GM12892 (cell line): ENCODE measurements around the gene GLRX3.

Experiments
- POLR2A ChIP-seq: IDR thresholded peaks from 2 replicates; pipeline ENCODE4 v1.6.1; 2011; ENCODE audit warnings: low read depth, low read length, control low read depth
- POLR2AphosphoS5 ChIP-seq: IDR thresholded peaks from 2 replicates; pipeline ENCODE4 v1.6.1; 2011; ENCODE audit warnings: low read depth, low read length, control low read depth

DNA sequence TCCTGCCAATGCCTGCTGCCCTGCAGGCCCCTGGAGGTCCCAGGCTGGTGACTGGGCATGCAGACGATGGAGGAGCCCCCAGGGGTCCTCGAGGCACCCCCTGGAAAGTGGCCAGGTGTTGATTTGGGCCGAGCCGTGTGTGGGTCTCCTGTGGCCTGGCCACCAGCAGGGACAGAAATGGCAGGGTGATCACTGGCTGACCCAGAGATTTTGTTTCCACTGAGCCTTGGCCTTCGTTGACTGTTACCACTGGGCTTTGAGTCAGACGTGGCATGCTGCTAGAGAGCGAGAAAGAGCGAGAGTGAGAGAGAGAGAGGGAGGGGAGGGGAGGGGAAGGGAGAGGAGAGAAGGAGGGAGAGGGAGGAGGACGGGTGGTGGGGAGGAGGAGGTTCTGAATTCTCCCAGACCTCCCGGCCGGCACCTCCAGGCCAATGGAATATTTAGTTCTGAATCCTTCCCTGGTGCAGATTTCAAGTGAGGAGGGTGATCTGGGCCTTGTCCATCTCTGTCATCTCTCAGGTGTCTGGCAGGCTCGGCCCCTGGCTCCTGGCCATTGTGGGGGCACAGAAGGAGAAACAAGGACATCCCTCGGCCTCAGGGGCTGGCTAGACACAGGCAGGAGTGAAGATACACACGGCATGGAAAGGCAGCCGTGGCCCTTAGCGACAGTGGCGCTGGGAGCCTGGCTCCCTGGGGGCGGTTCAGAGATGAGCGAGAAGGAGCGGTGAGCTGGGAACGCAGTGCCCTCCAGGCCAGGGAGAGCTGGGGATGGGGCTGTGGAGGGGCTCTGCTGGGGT is 58.2 kb downstream of the GLRX3 start:
- TF ChIP-seq POLR2AphosphoS5 (no peak), POLR2A (no peak)
